Thyroid gland (tissue), 4 donors: Measurements from ENCODE around the gene PLEKHA6. TPM values are rescaled to one million over a fixed set of nuclear protein-coding genes. Genes with fewer than 3 reads are reported as not detected.

Experiments
- DNase-seq, 2 donors: peaks; one replicate each; pipeline ENCODE4 v3.0.0-alpha.2; 2019
- H3K27ac ChIP-seq, 3 donors: fragments of 200-600 bp; sonication (generic); 1 replicate in 2 of 3; 2 replicates in 1 of 3; pipeline ENCODE4 v1.5.1; 2016 to 2019; ENCODE audit warnings: mild to moderate bottlenecking in 1 of 3, moderate library complexity in 1 of 3
- H3K27me3 ChIP-seq: fragments of 200-600 bp; sonication (generic); one replicate; pipeline ENCODE4 v1.5.1; 2019
- H3K36me3 ChIP-seq, 2 donors: fragments of 200-600 bp; sonication (generic); one replicate each; pipeline ENCODE4 v1.5.1; 2016 to 2019
- H3K4me1 ChIP-seq, 2 donors: fragments of 200-600 bp; sonication (generic); one replicate each; pipeline ENCODE4 v1.5.1; 2017 to 2019
- H3K4me3 ChIP-seq, 3 donors: fragments of 200-600 bp; sonication (generic); replicated peaks in 1 of 3; 1 replicate in 2 of 3; 2 replicates in 1 of 3; pipeline ENCODE4 v1.5.1; 2016; ENCODE audit warnings: mild to moderate bottlenecking in 1 of 3
- H3K9me3 ChIP-seq: fragments of 200-600 bp; sonication (generic); one replicate; pipeline ENCODE4 v1.5.1; 2017
- POLR2A ChIP-seq, 2 donors: fragments of 450-650 bp; IDR thresholded peaks; one replicate each; pipeline ENCODE4 v1.6.1; 2017; ENCODE audit warnings: antibody characterized with exemption in 2 of 2, mild to moderate bottlenecking in 2 of 2, moderate library complexity in 1 of 2
- WGBS, 2 donors: methylation state at CpG; one replicate each; pipeline ENCODE4 v1.1.5; 2017; 5-methylcytosine and 5-hydroxymethylcytosine counted together
- intact Hi-C: fragments of 100-400 bp; cut with DNase I; formaldehyde crosslinking; loops from one replicate; pipeline ENCODE4 v1.15.1; 2023
- total RNA-seq, 4 donors: library from RNA; depleted of rRNA; stranded (reverse); fragments of >200 nt; gene quantifications; one replicate each; pipeline ENCODE4 v1.2.3, GENCODE V29; 2016
- TF ChIP-seq, protein P1 (sequence below), 6 experiments: fragments of 200-600 bp in 3 of 6; fragments of 450-650 bp in 3 of 6; sonication (generic) in 3 of 6; IDR thresholded peaks; one replicate each; pipeline ENCODE4 v1.5.1; 2016 to 2019; ENCODE audit warnings: antibody characterized with exemption in 6 of 6, mild to moderate bottlenecking in 2 of 6, inconsistent platforms in 1 of 6, moderate library complexity in 1 of 6

The PLEKHA6 gene
- total RNA-seq, 4 donors from 2014 or later, result 2.9 to 8.9 (median 4.0) TPM

DNA sequence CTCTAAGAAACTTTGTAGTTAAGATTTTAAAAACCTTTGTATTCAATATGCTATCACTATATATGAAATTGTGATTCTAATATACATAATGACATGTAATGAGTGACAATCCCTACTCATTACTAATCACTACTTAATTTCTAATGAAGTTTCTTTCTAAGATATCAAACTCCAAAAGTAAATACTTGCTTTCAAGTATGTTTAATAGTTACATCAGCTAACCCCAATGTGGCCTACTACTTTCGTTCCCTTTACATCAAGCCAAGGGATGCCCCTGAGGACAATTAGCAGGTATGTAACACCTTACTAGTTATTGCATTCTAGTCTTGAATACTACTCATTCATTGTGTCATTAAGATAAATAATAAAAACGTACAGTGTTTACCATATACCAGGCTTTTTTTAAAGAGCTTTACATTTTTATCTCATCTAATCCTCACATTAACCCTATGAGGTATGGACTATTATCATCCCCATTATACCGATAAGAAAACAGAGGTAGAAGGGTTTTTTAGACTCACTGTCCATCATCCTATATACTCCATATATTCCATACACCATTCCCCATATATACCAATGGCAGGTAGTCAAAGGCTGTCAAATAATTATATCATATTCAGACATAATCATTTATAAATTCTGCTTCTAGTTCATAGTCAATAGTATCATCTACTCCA lies 47.7 kb upstream of the PLEKHA6 start:
- peak overlapping the region; percentile 99 to 100 (median 99) for H3K27ac ChIP-seq
- no peaks in the 10 kb centered on the region for H3K9me3 ChIP-seq
- no peak for DNase-seq
- H3K36me3 ChIP-seq, result peaks cover 16% of the 10 kb centered on the region in 2 donors
- peaks cover 21 to 29% of the 10 kb centered on the region in 2 donors for H3K4me1 ChIP-seq
- 3 to 5% methylated on average over 3 of the region's 3 CpGs for WGBS, 2 donors
- no peak for TF ChIP-seq POLR2A (IDR thresholded peaks at IDR 0.05)
- TF ChIP-seq, protein P1, sequence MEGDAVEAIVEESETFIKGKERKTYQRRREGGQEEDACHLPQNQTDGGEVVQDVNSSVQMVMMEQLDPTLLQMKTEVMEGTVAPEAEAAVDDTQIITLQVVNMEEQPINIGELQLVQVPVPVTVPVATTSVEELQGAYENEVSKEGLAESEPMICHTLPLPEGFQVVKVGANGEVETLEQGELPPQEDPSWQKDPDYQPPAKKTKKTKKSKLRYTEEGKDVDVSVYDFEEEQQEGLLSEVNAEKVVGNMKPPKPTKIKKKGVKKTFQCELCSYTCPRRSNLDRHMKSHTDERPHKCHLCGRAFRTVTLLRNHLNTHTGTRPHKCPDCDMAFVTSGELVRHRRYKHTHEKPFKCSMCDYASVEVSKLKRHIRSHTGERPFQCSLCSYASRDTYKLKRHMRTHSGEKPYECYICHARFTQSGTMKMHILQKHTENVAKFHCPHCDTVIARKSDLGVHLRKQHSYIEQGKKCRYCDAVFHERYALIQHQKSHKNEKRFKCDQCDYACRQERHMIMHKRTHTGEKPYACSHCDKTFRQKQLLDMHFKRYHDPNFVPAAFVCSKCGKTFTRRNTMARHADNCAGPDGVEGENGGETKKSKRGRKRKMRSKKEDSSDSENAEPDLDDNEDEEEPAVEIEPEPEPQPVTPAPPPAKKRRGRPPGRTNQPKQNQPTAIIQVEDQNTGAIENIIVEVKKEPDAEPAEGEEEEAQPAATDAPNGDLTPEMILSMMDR (IDR thresholded peaks at IDR 0.05), result no peak
- intact Hi-C loops, result no loop called here
- H3K27me3 ChIP-seq, result no peaks in the 10 kb centered on the region
- H3K4me3 ChIP-seq, result peak overlapping the region; percentile 48 to 94 (median 91)

DNA sequence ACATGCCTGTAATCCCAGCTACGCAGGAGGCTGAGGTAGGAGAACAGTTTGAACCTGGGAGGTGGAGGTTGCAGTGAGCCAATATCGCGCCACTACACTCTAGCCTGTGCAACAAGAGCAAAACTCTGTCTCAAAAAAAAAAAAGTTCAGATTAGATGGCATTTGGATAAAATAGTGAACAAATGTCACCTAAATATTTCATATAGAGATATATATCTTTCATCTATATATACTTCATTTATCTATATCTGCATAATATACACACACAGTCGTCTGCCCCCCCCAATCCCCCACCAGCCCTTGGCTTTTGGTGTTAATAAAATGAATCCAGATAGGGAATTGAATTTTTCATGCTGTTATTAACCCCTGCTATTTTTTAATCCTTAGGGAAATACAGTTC lies 46.9 kb upstream of the PLEKHA6 start:
- peak overlapping the region in 2 of 3 donors; percentile 91 to 94 for H3K4me3 ChIP-seq
- H3K9me3 ChIP-seq, result no peaks in the 10 kb centered on the region
- peaks cover 21 to 28% of the 10 kb centered on the region in 2 donors for H3K4me1 ChIP-seq
- 56 to 59% methylated on average over 4 of the region's 4 CpGs for WGBS, 2 donors
- intact Hi-C loops, result no loop called here
- peaks cover 16 to 19% of the 10 kb centered on the region in 2 donors for H3K36me3 ChIP-seq
- H3K27me3 ChIP-seq, result no peaks in the 10 kb centered on the region
- DNase-seq, result no peak
- peak overlapping the region; percentile 99 to 100 (median 99) for H3K27ac ChIP-seq
- TF ChIP-seq POLR2A (IDR thresholded peaks at IDR 0.05), result no peak
- TF ChIP-seq, protein P1 (IDR thresholded peaks at IDR 0.05), result no peak

DNA sequence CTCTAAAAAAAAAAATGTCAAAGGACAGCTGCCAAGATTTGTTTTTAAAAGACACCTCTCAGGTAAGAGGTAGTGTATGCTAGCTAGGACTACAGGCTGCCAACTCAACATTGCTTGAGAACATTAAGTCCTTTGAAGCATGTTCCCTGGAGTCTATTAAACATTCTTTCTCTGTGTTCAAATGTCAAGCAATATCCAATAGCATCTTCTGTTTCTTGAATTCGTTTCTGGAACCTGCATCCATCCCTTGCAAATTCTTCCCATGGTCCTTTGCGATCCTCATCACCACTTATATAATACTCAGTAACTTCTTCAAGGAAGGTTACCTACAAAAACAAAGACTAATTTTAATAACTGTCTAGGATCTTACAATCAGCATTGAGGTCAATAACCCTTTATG lies 46.3 kb upstream of the PLEKHA6 start:
- H3K9me3 ChIP-seq, result no peaks in the 10 kb centered on the region
- 12 to 13% methylated on average over 2 of the region's 2 CpGs for WGBS, 2 donors
- no peaks in the 10 kb centered on the region for H3K27me3 ChIP-seq
- DNase-seq, result peak; percentile 32 to 54
- peaks cover 21 to 28% of the 10 kb centered on the region in 2 donors for H3K4me1 ChIP-seq
- peak in 1 of 2 donors; percentile 39 for TF ChIP-seq POLR2A (IDR thresholded peaks at IDR 0.05)
- TF ChIP-seq, protein P1 (IDR thresholded peaks at IDR 0.05), result no peak
- intact Hi-C loops, result no loop called here
- H3K36me3 ChIP-seq, result peaks cover 16 to 19% of the 10 kb centered on the region in 2 donors
- H3K27ac ChIP-seq, result peak overlapping the region; percentile 99 to 100 (median 99)
- H3K4me3 ChIP-seq, result peak overlapping the region in 1 of 3 donors; percentile 91

DNA sequence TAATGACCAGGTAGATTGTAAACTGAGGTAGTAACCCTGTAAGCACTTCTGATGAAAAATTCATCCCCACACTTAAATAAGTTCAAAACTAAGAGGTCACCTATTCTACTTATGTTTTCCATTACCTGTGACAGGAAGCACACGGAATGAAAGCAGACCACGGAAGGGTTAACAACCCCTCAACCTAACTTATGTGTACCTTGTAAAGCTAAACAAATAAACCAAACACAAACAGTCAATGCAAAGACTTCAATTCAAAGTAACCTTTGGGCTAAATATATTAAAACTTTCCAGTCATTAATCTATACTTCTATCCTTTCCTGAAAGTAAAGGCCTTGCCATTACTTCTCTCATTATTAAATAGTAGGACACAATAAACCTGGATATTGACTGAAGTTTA lies 44.9 kb upstream of the PLEKHA6 start:
- Histone ChIP-seq H3K4me3 (no peak overlapping the region), H3K9me3 (no peaks in the 10 kb centered on the region), H3K27ac (peak overlapping the region; percentile 37 to 59 (median 58)), H3K36me3 (peaks cover 16 to 19% of the 10 kb centered on the region in 2 donors), H3K4me1 (peaks cover 21 to 28% of the 10 kb centered on the region in 2 donors), H3K27me3 (no peaks in the 10 kb centered on the region)
- no peak for DNase-seq
- intact Hi-C loops, result no loop called here
- TF ChIP-seq, protein P1 (IDR thresholded peaks at IDR 0.05), result no peak
- TF ChIP-seq POLR2A (IDR thresholded peaks at IDR 0.05), result no peak
- 76 to 77% methylated on average over 2 of the region's 2 CpGs for WGBS, 2 donors

DNA sequence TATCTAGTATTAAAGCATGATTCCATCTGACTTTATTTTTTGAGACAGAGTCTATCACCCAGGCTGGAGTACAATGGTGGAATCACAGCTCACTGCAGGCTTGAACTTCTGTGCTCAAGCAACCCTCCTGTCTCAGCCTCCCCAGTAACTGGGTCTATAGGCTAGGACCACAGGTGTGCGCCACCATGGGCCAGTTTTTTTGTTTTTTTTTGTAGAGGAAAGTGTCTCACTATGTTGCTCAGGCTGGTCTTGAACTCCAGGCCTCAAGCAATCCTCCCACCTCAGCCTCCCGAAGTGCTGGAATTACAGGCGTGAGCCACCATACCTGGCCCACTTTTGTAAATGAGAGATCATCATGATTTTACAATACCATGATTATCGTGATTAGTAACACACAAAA lies 42.7 kb upstream of the PLEKHA6 start:
- DNase-seq, result no peak
- Histone ChIP-seq H3K4me1 (peaks cover 21 to 33% of the 10 kb centered on the region in 2 donors), H3K36me3 (peaks cover 20 to 25% of the 10 kb centered on the region in 2 donors), H3K4me3 (no peak overlapping the region), H3K27me3 (no peaks in the 10 kb centered on the region), H3K27ac (no peak overlapping the region), H3K9me3 (no peaks in the 10 kb centered on the region)
- 98 to 99% methylated on average over 4 of the region's 4 CpGs for WGBS, 2 donors
- intact Hi-C loops, result no loop called here
- TF ChIP-seq, protein P1 (IDR thresholded peaks at IDR 0.05), result no peak
- TF ChIP-seq POLR2A (IDR thresholded peaks at IDR 0.05), result no peak
